HEK293T (cell line): ENCODE measurements around the gene TNKS2.

Source experiments
- BHLHE40 ChIP-seq: fragments of 450-650 bp; IDR thresholded peaks from 2 replicates; pipeline ENCODE4 v1.6.1; 2016; ENCODE audit warnings: mild to moderate bottlenecking, moderate library complexity, borderline replicate concordance
- ELF4 ChIP-seq: fragments of 450-650 bp; IDR thresholded peaks from 2 replicates; pipeline ENCODE4 v1.6.1; 2017; ENCODE audit warnings: antibody characterized with exemption
- FOXA1 ChIP-seq: fragments of 450-650 bp; IDR thresholded peaks from 2 replicates; pipeline ENCODE4 v1.6.1; 2016; ENCODE audit warnings: mild to moderate bottlenecking
- FOXM1 ChIP-seq: fragments of 450-650 bp; IDR thresholded peaks from 2 replicates; pipeline ENCODE4 v1.6.1; 2017; ENCODE audit warnings: mild to moderate bottlenecking, borderline replicate concordance
- L3MBTL2 ChIP-seq: fragments of 450-650 bp; conservative IDR thresholded peaks from 2 replicates; pipeline ENCODE4 v1.6.1; 2016; ENCODE audit warnings: mild to moderate bottlenecking
- SP1 ChIP-seq: fragments of 450-650 bp; IDR thresholded peaks from 2 replicates; pipeline ENCODE4 v1.6.1; 2017
- SUZ12 ChIP-seq: fragments of 450-650 bp; IDR thresholded peaks from 2 replicates; pipeline ENCODE4 v1.6.1; 2016; ENCODE audit warnings: mild to moderate bottlenecking

- TF ChIP-seq BHLHE40 (no peak), ELF4 (no peak), FOXM1 (no peak), FOXA1 (no peak), L3MBTL2 (no peak), SUZ12 (no peak), SP1 (no peak)
These were observed 1.4 kb downstream of the TNKS2 start for GRCh38 chr10:91799612-91799975.
